HCT116 (cell line): Measurements from ENCODE around the gene RBPMS2. TPM values are rescaled to one million over a fixed set of nuclear protein-coding genes. Genes with fewer than 3 reads are reported as not detected.

Source experiments
- ATAC-seq: fragments of 200-7000 bp; cut with Tn5 transposase; 2 replicates; pipeline ENCODE4 v1.9.1; 2020; ENCODE audit warnings: mild to moderate bottlenecking, moderate library complexity
- BruUV-seq: library from RNA; stranded (reverse); fragments of 400-500 nt; replicated peaks from 2 replicates; lab custom pipeline; 2021; lab: Mats Ljungman, UMichigan
- CTCF ChIA-PET: fragments of 300-600 bp; sonication (Branson Sonifier 250); formaldehyde crosslinking; loops from one replicate; lab custom pipeline; 2021; ENCODE audit warnings: antibody characterized with exemption; lab: Charles Lee
- POLR2A ChIA-PET: fragments of 300-600, 350-600 bp; sonication (Branson Sonifier 250); formaldehyde crosslinking; loops from one replicate; lab custom pipeline; 2021; ENCODE audit warnings: antibody characterized with exemption; lab: Charles Lee
- RAD21 ChIA-PET, 2 experiments: fragments of 300-600 bp; sonication (Branson Sonifier 250); formaldehyde crosslinking; loops; one replicate each; lab custom pipeline; 2023; ENCODE audit warnings: low total read pairs in 2 of 2; ENCODE audit not compliant: uncharacterized antibody in 2 of 2, unreplicated experiment in 2 of 2, low non-redundant PET in 1 of 2; lab: Charles Lee
- DNase-seq: peaks from one replicate; pipeline ENCODE4 v3.0.0-alpha.2; 2010; ENCODE audit warnings: low read depth, low spot score
- H2AFZ ChIP-seq: fragments of 200-600 bp; shearing (Covaris generic), sonication (generic); 2 replicates; pipeline ENCODE4 v1.6.1; 2017; ENCODE audit warnings: low read depth, mixed run types, mixed read lengths, antibody characterized with exemption, low read length; ENCODE audit not compliant: poor library complexity, severe bottlenecking
- H3K27ac ChIP-seq: 2 replicates; pipeline ENCODE4 v1.5.1; 2012; ENCODE audit warnings: low read depth, low read length
- H3K27me3 ChIP-seq: fragments of 200-600 bp; sonication (generic); 2 replicates; pipeline ENCODE4 v1.6.1; 2016; ENCODE audit warnings: mixed run types, low read length, mixed read lengths; ENCODE audit not compliant: insufficient read depth
- H3K36me3 ChIP-seq, 2 experiments: fragments of 200-500 bp in 1 of 2; fragments of 200-600 bp in 1 of 2; sonication (Bioruptor generic) in 1 of 2; sonication (generic) in 1 of 2; 2 replicates each; pipeline versions ENCODE4 v1.5.1 to v1.6.1; 2014 to 2016; ENCODE audit warnings: low read length in 2 of 2, inconsistent platforms in 1 of 2, mixed read lengths in 1 of 2, mixed run types in 1 of 2; ENCODE audit not compliant: insufficient read depth in 2 of 2, control insufficient read depth in 1 of 2
- H3K4me1 ChIP-seq, 2 experiments: fragments of 200-600 bp in 1 of 2; sonication (generic) in 1 of 2; 2 replicates each; pipeline versions ENCODE4 v1.5.1 to v1.6.1; 2012 to 2017; ENCODE audit warnings: low read length in 2 of 2, inconsistent platforms in 1 of 2, mild to moderate bottlenecking in 1 of 2, mixed read lengths in 1 of 2, mixed run types in 1 of 2, moderate library complexity in 1 of 2; ENCODE audit not compliant: insufficient read depth in 2 of 2, control insufficient read depth in 1 of 2
- H3K4me2 ChIP-seq: fragments of 200-600 bp; sonication (generic); 2 replicates; pipeline ENCODE4 v1.6.1; 2017; ENCODE audit warnings: mixed run types, low read length, mixed read lengths
- H3K4me3 ChIP-seq, 2 experiments: fragments of 200-600 bp in 1 of 2; sonication (generic) in 1 of 2; replicated peaks in 1 of 2; 2 replicates each; pipeline ENCODE4 v1.5.1; 2011 to 2016; ENCODE audit warnings: low read length in 2 of 2, control low read depth in 1 of 2, low read depth in 1 of 2, mild to moderate bottlenecking in 1 of 2, mixed read lengths in 1 of 2, mixed run types in 1 of 2
- H3K79me2 ChIP-seq: fragments of 200-600 bp; sonication (generic); 2 replicates; pipeline ENCODE4 v1.6.1; 2017; ENCODE audit warnings: mild to moderate bottlenecking, mixed run types, low read length, moderate library complexity, mixed read lengths; ENCODE audit not compliant: insufficient read depth
- H3K9ac ChIP-seq: fragments of 200-600 bp; sonication (generic); 2 replicates; pipeline ENCODE4 v1.6.1; 2016; ENCODE audit warnings: low read length, mixed read lengths
- H3K9me2 ChIP-seq: fragments of 200-600 bp; sonication (generic), shearing (Covaris generic); 2 replicates; pipeline ENCODE4 v1.6.1; 2017; ENCODE audit warnings: mixed run types, mild to moderate bottlenecking, moderate library complexity; ENCODE audit not compliant: insufficient read depth
- H3K9me3 ChIP-seq, 2 experiments: fragments of 200-500 bp in 1 of 2; fragments of 200-600 bp in 1 of 2; sonication (Bioruptor generic) in 1 of 2; sonication (generic) in 1 of 2; 2 replicates each; pipeline ENCODE4 v1.6.1; 2014 to 2017; ENCODE audit warnings: low read length in 2 of 2, mixed read lengths in 2 of 2, inconsistent platforms in 1 of 2, low read depth in 1 of 2, mild to moderate bottlenecking in 1 of 2, mixed run types in 1 of 2, moderate library complexity in 1 of 2; ENCODE audit not compliant: control insufficient read depth in 1 of 2, insufficient read depth in 1 of 2
- H4K20me1 ChIP-seq: fragments of 200-600 bp; sonication (generic), shearing (Covaris generic); 2 replicates; pipeline ENCODE4 v1.6.1; 2017; ENCODE audit warnings: mixed run types, mild to moderate bottlenecking, moderate library complexity; ENCODE audit not compliant: insufficient read depth
- ATF3 ChIP-seq: IDR thresholded peaks from 2 replicates; pipeline ENCODE4 v1.6.1; 2012
- CBX3 ChIP-seq: IDR thresholded peaks from 2 replicates; pipeline ENCODE4 v1.6.1; 2012; ENCODE audit warnings: low read depth
- CTCF ChIP-seq, 3 experiments: fragments of 200-600 bp in 1 of 3; sonication (generic) in 1 of 3; IDR thresholded peaks in 2 of 3; conservative IDR thresholded peaks in 1 of 3; 2 replicates each; pipeline ENCODE4 v1.5.1; 2012 to 2017; ENCODE audit warnings: low read depth in 2 of 3, low read length in 2 of 3, antibody characterized with exemption in 1 of 3, borderline replicate concordance in 1 of 3, control low read depth in 1 of 3, mild to moderate bottlenecking in 1 of 3, mixed read lengths in 1 of 3, mixed run types in 1 of 3, moderate library complexity in 1 of 3; ENCODE audit not compliant: insufficient read depth in 1 of 3
- EGR1 ChIP-seq: IDR thresholded peaks from 2 replicates; pipeline ENCODE4 v1.6.1; 2012; ENCODE audit warnings: low read depth
- ELF1 ChIP-seq: IDR thresholded peaks from 2 replicates; pipeline ENCODE4 v1.6.1; 2012; ENCODE audit warnings: low read depth, borderline replicate concordance
- EZH2 ChIP-seq: fragments of 200-600 bp; sonication (generic); IDR thresholded peaks from 2 replicates; pipeline ENCODE4 v1.6.1; 2017; ENCODE audit warnings: antibody characterized with exemption, mixed run types
- EZH2phosphoT487 ChIP-seq: fragments of 200-600 bp; IDR thresholded peaks from 2 replicates; pipeline ENCODE4 v1.6.1; 2018; ENCODE audit warnings: antibody characterized with exemption, borderline replicate concordance
- FOSL1 ChIP-seq: IDR thresholded peaks from 2 replicates; pipeline ENCODE4 v1.6.1; 2012; ENCODE audit warnings: low read depth
- JUND ChIP-seq: IDR thresholded peaks from 2 replicates; pipeline ENCODE4 v1.6.1; 2012
- MAX ChIP-seq: IDR thresholded peaks from 2 replicates; pipeline ENCODE4 v1.6.1; 2012
- POLR2A ChIP-seq: IDR thresholded peaks from 2 replicates; pipeline ENCODE4 v1.7.0; 2011; ENCODE audit warnings: borderline replicate concordance; ENCODE audit not compliant: insufficient read depth, insufficient read length; ENCODE audit errors: extremely low read depth
- POLR2AphosphoS5 ChIP-seq: IDR thresholded peaks from 2 replicates; pipeline ENCODE4 v1.6.1; 2011; ENCODE audit warnings: mild to moderate bottlenecking, low read depth, low read length, moderate library complexity
- RAD21 ChIP-seq: IDR thresholded peaks from 2 replicates; pipeline ENCODE4 v1.6.1; 2012; ENCODE audit warnings: low read depth, mild to moderate bottlenecking
- REST ChIP-seq: IDR thresholded peaks from 2 replicates; pipeline ENCODE4 v1.6.1; 2012; ENCODE audit warnings: low read depth
- SIN3A ChIP-seq: IDR thresholded peaks from 2 replicates; pipeline ENCODE4 v1.6.1; 2012; ENCODE audit warnings: low read depth
- SRF ChIP-seq: IDR thresholded peaks from 2 replicates; pipeline ENCODE4 v1.6.1; 2012; ENCODE audit warnings: low read depth
- TCF7L2 ChIP-seq: IDR thresholded peaks from 2 replicates; pipeline ENCODE4 v1.7.0; 2011; ENCODE audit warnings: borderline replicate concordance, inconsistent platforms; ENCODE audit not compliant: insufficient read depth, insufficient read length; ENCODE audit errors: extremely low read depth
- ZBTB33 ChIP-seq: IDR thresholded peaks from 2 replicates; pipeline ENCODE4 v1.6.1; 2011; ENCODE audit warnings: mild to moderate bottlenecking, low read length, moderate library complexity; ENCODE audit not compliant: insufficient replicate concordance; ENCODE audit errors: extremely low read depth
- ZNF274 ChIP-seq: fragments of 200-500 bp; sonication (Bioruptor generic); IDR thresholded peaks from 2 replicates; pipeline ENCODE4 v1.6.1; 2014; ENCODE audit warnings: mild to moderate bottlenecking, low read depth, low read length, inconsistent platforms
- intact Hi-C: fragments of 100-400 bp; cut with micrococcal nuclease; formaldehyde crosslinking; loops from 2 replicates; pipeline ENCODE4 v1.10.0; 2022
- total RNA-seq: library from RNA; stranded (reverse); gene quantifications from one replicate; pipeline ENCODE4 v1.2.1, GENCODE V29; 2021; ENCODE audit not compliant: unreplicated experiment

RBPMS2 gene
- total RNA-seq, 1 experiment from 2014 or later = 11.6 TPM

- H3K9me3 ChIP-seq = no peaks in the 10 kb centered on the region
- ChIA-PET POLR2A (no interaction called here), RAD21 (no interaction called here), CTCF (interaction anchor here (1.5 kb wide), 1 partner anchor 33 kb away, joined by 6 read pairs; no protein-coding TSS in a partner anchor)
- no peak overlapping the region for H3K4me2 ChIP-seq
- no peak for DNase-seq
- no peak for ATAC-seq
- H3K9ac ChIP-seq = no peak overlapping the region
- intact Hi-C loops = no loop called here
- no peaks in the 10 kb centered on the region for H3K27me3 ChIP-seq
- no peak overlapping the region for H2AFZ ChIP-seq
- H3K4me1 ChIP-seq = peaks cover 17 to 26% of the 10 kb centered on the region in 2 experiments
- H3K79me2 ChIP-seq = peaks cover 55% of the 10 kb centered on the region
- no peak for TF ChIP-seq RAD21
- no peak for TF ChIP-seq ZNF274
- no peak for TF ChIP-seq SIN3A
- TF ChIP-seq ELF1 = no peak
- TF ChIP-seq FOSL1 = no peak
- no peak for TF ChIP-seq POLR2AphosphoS5
- TF ChIP-seq EGR1 = no peak
- TF ChIP-seq EZH2phosphoT487 = no peak
- TF ChIP-seq MAX = no peak
- TF ChIP-seq SRF = no peak
- no peak for TF ChIP-seq CBX3
- no peak for TF ChIP-seq ZBTB33
- no peak for TF ChIP-seq EZH2
- TF ChIP-seq JUND = no peak
- no peak for TF ChIP-seq ATF3
- no peak for TF ChIP-seq REST
- TF ChIP-seq POLR2A = no peak
- no peak for TF ChIP-seq CTCF (IDR thresholded peaks at IDR 0.05 in 2 of 3, conservative IDR thresholded peaks at IDR 0.05 in 1 of 3; ENCODE audit: borderline replicate concordance in 1 of 3, insufficient read depth in 1 of 3, low read depth in 2 of 3, low read length in 2 of 3)
- no peak for TF ChIP-seq TCF7L2
- H3K36me3 ChIP-seq = peaks cover 9 to 14% of the 10 kb centered on the region in 2 experiments; a peak in 3 of 4 replicates
- H3K9me2 ChIP-seq = no peaks in the 10 kb centered on the region
- H3K4me3 ChIP-seq = no peak overlapping the region
- BruUV-seq = no TSS peak
- H4K20me1 ChIP-seq = peaks cover 11% of the 10 kb centered on the region; the same call in 1 of the 2 replicates
- H3K27ac ChIP-seq = no peak overlapping the region
These were observed 80.6 kb downstream of the RBPMS2 start for GRCh38 chr15:64694816-64695215.
